Activated naive CD4-positive, alpha-beta T cell treated with anti-CD3 and anti-CD28 coated beads, Interleukin-2, amount 50 U/mL, for 24 hours (primary cell): ENCODE measurements around the gene OLA1.
"Not testable (repeated sequence)": the region's sequence is repeated elsewhere in the genome, so short reads cannot be mapped to it uniquely, and the experiment has no call there.

Experiments
- H3K27ac Mint-ChIP-seq: one replicate; pipeline ENCODE4 v1.8.0; 2021; ENCODE audit warnings: mild to moderate bottlenecking, mixed read lengths
- H3K27me3 Mint-ChIP-seq: one replicate; pipeline ENCODE4 v1.8.0; 2021; ENCODE audit warnings: mixed read lengths
- H3K36me3 Mint-ChIP-seq: one replicate; pipeline ENCODE4 v1.8.0; 2021; ENCODE audit warnings: mixed read lengths
- H3K4me1 Mint-ChIP-seq: one replicate; pipeline ENCODE4 v1.8.0; 2021; ENCODE audit warnings: mixed read lengths
- H3K4me3 Mint-ChIP-seq: one replicate; pipeline ENCODE4 v1.8.0; 2021; ENCODE audit warnings: mild to moderate bottlenecking, mixed read lengths
- H3K9me3 Mint-ChIP-seq: one replicate; pipeline ENCODE4 v1.8.0; 2021; ENCODE audit warnings: mixed read lengths

The OLA1 gene

DNA sequence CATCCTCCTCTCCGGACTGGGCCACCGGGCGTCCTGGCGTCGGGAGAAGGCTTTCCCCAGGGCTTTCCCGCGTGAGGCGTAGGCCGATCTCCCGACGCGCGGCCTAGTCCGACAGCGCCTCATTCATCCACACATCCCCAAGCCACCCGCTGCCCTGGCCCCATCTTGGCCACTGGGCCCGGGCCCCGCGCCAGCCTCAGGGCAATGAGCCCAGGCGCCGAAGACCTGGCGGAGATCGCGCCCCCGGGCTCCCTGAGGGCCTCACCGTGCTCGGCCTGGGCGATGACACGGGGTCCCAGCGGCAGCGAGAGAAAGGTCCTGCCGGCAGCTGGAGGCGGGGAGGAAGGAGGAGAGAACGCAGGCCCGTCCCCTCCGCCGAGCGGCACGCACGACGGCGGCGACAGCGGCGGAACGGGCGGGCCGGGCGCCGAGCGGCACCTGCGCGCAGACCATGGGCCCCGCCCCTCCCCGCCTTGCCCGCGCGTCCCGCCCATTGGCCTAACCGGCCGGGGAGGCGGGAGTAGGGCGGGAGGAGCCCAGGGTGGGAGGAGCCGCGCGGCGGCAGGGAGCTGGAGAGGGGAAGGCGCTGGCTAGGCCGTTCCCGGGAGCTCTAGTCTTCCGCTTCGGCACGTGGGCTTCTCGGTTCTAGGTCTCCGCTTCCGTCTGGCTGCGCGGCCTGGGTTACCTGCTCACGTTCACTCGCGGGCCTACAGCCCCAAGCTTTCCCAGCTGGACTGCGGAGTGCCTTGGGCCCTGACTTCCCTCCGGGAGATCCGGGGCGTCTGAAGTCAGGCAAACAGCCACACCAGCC, at the start of gene OLA1:
TSS of gene OLA1 (minus strand) at position 346 of the 811 bp plus-strand sequence. CDS start 1,717 bp downstream, outside the sequence.
- H3K4me3 Mint-ChIP-seq: peak within 1 kb of the TSS; percentile 91
- H3K4me1 Mint-ChIP-seq: peaks cover 38% of the 10 kb centered on the region
- H3K27ac Mint-ChIP-seq: peak within 1 kb of the TSS; percentile 83
- peaks cover 8% of the 10 kb centered on the region for H3K36me3 Mint-ChIP-seq
- H3K27me3 Mint-ChIP-seq: no peaks in the 10 kb centered on the region
- H3K9me3 Mint-ChIP-seq: no peaks in the 10 kb centered on the region

GRCh38 chr2:174292908-174293307, 44.6 kb upstream of the OLA1 start:
- Mint-ChIP-seq H3K27ac (no peak overlapping the region), H3K36me3 (no peaks in the 10 kb centered on the region), H3K4me1 (no peaks in the 10 kb centered on the region), H3K27me3 (peaks cover 18% of the 10 kb centered on the region), H3K9me3 (no peaks in the 10 kb centered on the region), H3K4me3 (no peak overlapping the region)

DNA sequence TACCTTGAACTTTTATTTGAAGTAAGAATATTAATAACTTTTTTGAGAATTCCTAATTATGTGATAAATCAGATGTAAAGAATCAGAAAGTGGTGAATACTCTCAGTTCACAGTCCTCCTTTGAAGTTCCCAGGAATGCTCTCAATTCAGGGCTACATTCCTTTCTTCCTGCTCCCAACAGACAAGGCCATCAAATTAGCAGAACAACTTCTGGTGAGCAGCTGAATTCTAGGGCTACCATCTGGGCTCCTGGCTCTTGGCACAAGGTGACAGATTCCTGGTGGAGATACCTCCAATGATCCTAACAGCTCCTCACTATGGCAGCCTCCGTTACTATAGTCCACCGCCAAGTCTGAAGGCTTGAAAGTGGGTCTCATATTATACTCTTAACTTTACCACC, 37.8 kb upstream of the OLA1 start:
- no peaks in the 10 kb centered on the region for H3K36me3 Mint-ChIP-seq
- no peak overlapping the region for H3K27ac Mint-ChIP-seq
- no peak overlapping the region for H3K4me3 Mint-ChIP-seq
- peaks cover 28% of the 10 kb centered on the region for H3K27me3 Mint-ChIP-seq
- H3K4me1 Mint-ChIP-seq: no peaks in the 10 kb centered on the region
- no peaks in the 10 kb centered on the region for H3K9me3 Mint-ChIP-seq

GRCh38 chr2:174282441-174282840, 34.1 kb upstream of the OLA1 start:
- H3K27me3 Mint-ChIP-seq: peaks cover 23% of the 10 kb centered on the region
- no peak overlapping the region for H3K27ac Mint-ChIP-seq

DNA sequence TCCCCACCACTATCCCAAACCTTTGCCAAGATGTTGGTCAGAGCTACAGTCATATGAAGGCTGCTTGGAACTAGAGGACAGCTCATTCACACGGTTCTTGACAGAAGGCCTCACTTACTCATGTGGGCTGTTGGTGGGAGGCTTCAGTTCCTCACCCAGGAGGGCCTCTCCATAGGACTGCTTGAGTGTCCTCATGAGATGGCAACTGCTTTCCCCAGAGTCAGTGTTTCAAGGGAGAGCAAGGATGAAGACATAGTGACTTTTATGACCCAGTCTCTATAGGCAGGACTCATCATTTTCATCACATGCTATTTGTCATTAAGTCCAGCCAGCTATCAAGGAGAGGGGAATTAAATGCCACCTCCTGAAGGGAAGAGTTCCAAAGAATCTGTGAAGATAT, 33.4 kb upstream of the OLA1 start:
- H3K36me3 Mint-ChIP-seq: no peaks in the 10 kb centered on the region

More at GRCh38 chr2:174282441-174282840, 34.1 kb upstream of the OLA1 start:
- Mint-ChIP-seq H3K4me3 (no peak overlapping the region), H3K36me3 (no peaks in the 10 kb centered on the region), H3K9me3 (no peaks in the 10 kb centered on the region), H3K4me1 (no peaks in the 10 kb centered on the region)

GRCh38 chr2:174280596-174280995, 32.3 kb upstream of the OLA1 start:
- H3K27me3 Mint-ChIP-seq: peaks cover 23% of the 10 kb centered on the region
- H3K4me1 Mint-ChIP-seq: no peaks in the 10 kb centered on the region
- no peaks in the 10 kb centered on the region for H3K9me3 Mint-ChIP-seq
- no peak overlapping the region for H3K27ac Mint-ChIP-seq
- no peaks in the 10 kb centered on the region for H3K36me3 Mint-ChIP-seq
- H3K4me3 Mint-ChIP-seq: no peak overlapping the region

More for the DNA sequence above, 33.4 kb upstream of the OLA1 start:
- peaks cover 22% of the 10 kb centered on the region for H3K27me3 Mint-ChIP-seq
- H3K4me1 Mint-ChIP-seq: no peaks in the 10 kb centered on the region
- H3K4me3 Mint-ChIP-seq: no peak overlapping the region
- no peak overlapping the region for H3K27ac Mint-ChIP-seq
- H3K9me3 Mint-ChIP-seq: no peaks in the 10 kb centered on the region

- H3K4me3 Mint-ChIP-seq, H3K27me3 Mint-ChIP-seq, H3K4me1 Mint-ChIP-seq, H3K36me3 Mint-ChIP-seq, H3K27ac Mint-ChIP-seq, H3K9me3 Mint-ChIP-seq: not testable (repeated sequence)
Observed at GRCh38 chr2:174270263-174270662, 21.9 kb upstream of the OLA1 start.

DNA sequence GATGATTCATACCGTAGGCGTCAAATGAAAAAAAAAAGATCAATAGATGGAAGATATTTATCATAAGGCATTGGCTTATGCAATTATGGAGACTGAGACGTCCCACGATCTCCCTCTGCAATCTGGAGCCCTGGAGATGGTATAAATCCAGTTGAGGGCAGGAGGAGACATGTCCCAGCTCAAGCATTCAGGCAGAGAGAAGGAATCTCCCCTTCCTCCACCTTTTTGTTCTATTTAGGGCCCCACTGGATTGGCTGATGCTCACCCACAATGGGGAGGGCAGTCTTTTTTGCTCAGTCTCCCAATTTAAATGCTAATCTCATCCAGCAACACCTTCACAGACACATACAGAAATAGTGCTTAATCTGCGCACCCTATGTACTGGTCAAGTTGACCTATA, 18.0 kb upstream of the OLA1 start:
- Mint-ChIP-seq H3K27ac (no peak overlapping the region), H3K4me1 (no peaks in the 10 kb centered on the region), H3K27me3 (peaks cover 17% of the 10 kb centered on the region), H3K9me3 (no peaks in the 10 kb centered on the region), H3K4me3 (no peak overlapping the region), H3K36me3 (no peaks in the 10 kb centered on the region)

DNA sequence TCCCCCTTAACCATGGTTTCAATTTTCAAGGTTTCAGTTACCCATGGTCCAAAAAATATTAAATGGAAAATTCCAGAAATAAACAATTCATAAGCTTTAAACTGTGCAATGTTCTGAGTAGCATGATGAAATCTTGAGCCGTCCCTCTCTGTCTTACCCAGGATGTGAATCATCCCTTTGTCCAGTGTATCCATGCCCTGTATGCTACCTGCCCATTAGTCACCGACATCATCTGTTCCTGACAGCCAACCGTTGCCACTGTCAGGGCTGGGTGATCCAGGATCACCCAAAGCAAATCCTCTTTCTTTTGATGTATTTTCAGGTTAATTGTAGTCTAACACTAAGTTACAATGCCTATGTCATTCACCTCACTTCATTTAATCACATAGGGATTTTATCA, 15.7 kb upstream of the OLA1 start:
- no peaks in the 10 kb centered on the region for H3K9me3 Mint-ChIP-seq
- no peak overlapping the region for H3K27ac Mint-ChIP-seq
- no peaks in the 10 kb centered on the region for H3K4me1 Mint-ChIP-seq
- no peak overlapping the region for H3K4me3 Mint-ChIP-seq
- peaks cover 20% of the 10 kb centered on the region for H3K27me3 Mint-ChIP-seq
- H3K36me3 Mint-ChIP-seq: no peaks in the 10 kb centered on the region

DNA sequence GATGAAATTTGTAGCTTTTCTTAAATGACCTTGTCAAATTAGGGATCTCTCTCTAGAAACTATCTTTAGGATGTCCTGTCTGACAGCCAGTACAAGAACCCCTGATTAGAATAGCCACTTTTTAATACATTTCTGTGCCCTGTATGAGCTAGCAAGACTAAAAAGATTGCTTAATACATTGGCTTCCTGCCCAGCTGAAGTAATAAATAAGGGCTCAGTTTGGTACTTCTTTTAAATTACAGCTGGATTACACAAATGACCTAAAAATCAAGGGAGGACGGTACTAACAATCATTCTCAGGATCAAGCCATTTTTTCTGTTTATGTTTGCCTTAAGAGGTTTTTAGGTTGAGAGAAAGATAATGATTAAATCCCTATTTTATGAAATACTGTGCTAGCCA, 11.6 kb upstream of the OLA1 start:
- H3K27ac Mint-ChIP-seq: no peak overlapping the region
- H3K9me3 Mint-ChIP-seq: no peaks in the 10 kb centered on the region
- H3K4me3 Mint-ChIP-seq: no peak overlapping the region
- H3K27me3 Mint-ChIP-seq: peaks cover 14% of the 10 kb centered on the region
- no peaks in the 10 kb centered on the region for H3K4me1 Mint-ChIP-seq
- no peaks in the 10 kb centered on the region for H3K36me3 Mint-ChIP-seq

DNA sequence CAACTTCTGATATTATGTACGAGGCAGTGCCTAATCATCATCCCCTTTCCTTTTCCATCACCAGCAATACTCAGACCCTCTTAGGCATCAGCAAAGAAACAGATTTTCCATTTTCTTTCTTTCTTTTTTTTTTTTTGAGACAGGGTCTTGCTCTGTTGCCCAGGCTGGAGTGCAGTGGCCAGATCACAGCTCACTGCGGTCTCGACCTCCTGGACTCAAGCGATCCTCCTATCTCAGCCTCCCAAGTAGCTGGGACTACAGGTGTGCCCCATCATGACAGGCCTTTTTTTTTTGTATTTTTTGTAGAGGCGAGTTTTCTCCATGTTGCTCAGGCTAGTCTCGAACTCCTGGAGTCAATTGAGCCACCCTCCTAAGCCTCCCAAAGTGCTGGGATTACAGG, 5.9 kb upstream of the OLA1 start:
- no peak overlapping the region for H3K4me3 Mint-ChIP-seq
- no peak overlapping the region for H3K27ac Mint-ChIP-seq
- peaks cover 7% of the 10 kb centered on the region for H3K27me3 Mint-ChIP-seq
- H3K36me3 Mint-ChIP-seq: no peaks in the 10 kb centered on the region
- no peaks in the 10 kb centered on the region for H3K9me3 Mint-ChIP-seq
- peaks cover 2% of the 10 kb centered on the region for H3K4me1 Mint-ChIP-seq

- Mint-ChIP-seq H3K36me3 (peaks cover 8% of the 10 kb centered on the region), H3K4me3 (peak overlapping the region; percentile 85), H3K4me1 (peaks cover 32% of the 10 kb centered on the region), H3K27ac (peak overlapping the region; percentile 83), H3K9me3 (no peaks in the 10 kb centered on the region), H3K27me3 (no peaks in the 10 kb centered on the region)
Observed at GRCh38 chr2:174248998-174249592, 763 bp upstream of the OLA1 start.

DNA sequence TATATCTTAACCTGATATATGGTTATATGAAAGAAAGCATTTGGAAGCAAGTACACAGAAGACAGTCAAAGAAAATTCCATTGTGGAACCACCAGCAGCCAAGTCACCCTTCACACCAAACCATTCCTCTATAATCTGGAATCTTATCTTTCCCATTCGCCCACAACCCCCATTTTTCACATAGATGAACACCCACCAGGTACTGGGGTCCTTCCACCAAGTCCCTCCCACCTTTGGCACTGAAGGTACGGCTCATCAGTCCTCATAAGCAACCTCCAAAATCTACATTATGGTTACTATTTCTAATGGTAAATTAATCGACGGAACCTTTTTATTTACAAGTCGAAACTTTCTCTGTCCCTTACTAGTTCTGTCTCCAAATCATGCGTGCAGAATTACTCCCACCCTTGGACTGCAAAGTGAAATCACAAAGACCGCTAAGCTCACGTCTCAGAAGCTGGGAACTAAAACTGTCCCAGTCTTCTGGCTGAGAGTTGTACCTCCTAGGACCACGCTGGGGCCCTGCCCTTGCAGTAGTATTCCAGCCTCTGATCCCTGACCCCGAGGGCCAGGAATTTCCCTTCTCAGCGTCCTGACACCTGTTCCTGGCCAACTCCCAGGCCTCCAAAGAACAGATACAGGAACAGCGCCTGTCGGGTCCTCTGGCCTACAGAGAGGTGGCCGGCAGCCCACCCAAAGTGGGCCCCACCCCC, 702 bp downstream of the OLA1 start:
- peaks cover 40% of the 10 kb centered on the region for H3K4me1 Mint-ChIP-seq
- H3K9me3 Mint-ChIP-seq: no peaks in the 10 kb centered on the region
- peak overlapping the region; percentile 80 for H3K27ac Mint-ChIP-seq
- H3K36me3 Mint-ChIP-seq: peaks cover 10% of the 10 kb centered on the region
- H3K4me3 Mint-ChIP-seq: peak overlapping the region; percentile 91
- H3K27me3 Mint-ChIP-seq: no peaks in the 10 kb centered on the region

DNA sequence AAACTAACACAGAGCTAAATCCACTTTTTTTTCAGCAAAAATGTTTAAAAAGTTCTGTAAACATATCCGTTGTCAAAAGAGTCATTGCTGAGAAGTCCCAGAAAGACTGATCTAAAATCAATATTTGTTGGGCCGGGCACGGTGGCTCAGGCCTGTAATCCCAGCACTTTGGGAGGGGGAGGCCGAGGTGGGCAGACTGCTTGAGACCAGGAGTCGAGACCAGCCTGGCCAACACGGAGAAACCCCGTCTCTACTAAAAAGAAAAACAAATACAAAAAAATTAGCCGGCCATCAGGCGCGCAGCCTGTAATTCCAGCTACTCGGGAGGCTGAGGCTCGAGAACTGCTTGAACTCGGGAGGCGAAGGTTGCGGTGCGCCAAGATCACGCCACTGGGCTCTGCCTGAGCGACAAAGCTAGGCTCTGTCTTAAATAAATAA, 1.4 kb downstream of the OLA1 start:
- Mint-ChIP-seq H3K27ac (no peak overlapping the region), H3K27me3 (no peaks in the 10 kb centered on the region), H3K4me1 (peaks cover 46% of the 10 kb centered on the region), H3K9me3 (no peaks in the 10 kb centered on the region), H3K4me3 (peak overlapping the region; percentile 49), H3K36me3 (peaks cover 15% of the 10 kb centered on the region)

DNA sequence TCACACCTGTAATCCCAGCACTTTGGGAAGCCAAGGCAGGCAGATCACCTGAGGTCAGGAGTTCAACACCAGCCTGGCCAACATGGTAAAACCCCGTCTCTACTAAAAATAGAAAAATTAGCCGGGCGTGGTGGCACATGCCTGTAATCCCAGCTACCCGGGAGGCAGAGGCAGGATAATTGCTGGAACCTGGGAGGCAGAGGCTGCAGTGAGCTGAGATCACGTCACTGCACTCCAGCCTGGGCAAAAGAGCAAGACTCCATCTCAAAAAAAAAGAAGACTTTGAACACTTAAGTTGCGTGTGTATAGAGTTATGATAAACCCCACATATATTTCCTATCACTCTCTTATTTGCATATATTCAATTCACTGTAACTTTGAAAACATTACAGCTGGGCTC, 2.7 kb downstream of the OLA1 start:
- not testable (repeated sequence) for H3K9me3 Mint-ChIP-seq, H3K27ac Mint-ChIP-seq, H3K4me3 Mint-ChIP-seq, H3K27me3 Mint-ChIP-seq
- Mint-ChIP-seq H3K36me3 (peaks cover 22% of the 10 kb centered on the region), H3K4me1 (peaks cover 53% of the 10 kb centered on the region)

- no peaks in the 10 kb centered on the region for H3K27me3 Mint-ChIP-seq
- peaks cover 58% of the 10 kb centered on the region for H3K4me1 Mint-ChIP-seq
- H3K9me3 Mint-ChIP-seq: no peaks in the 10 kb centered on the region
- H3K4me3 Mint-ChIP-seq: peak overlapping the region; percentile 12
- peaks cover 22% of the 10 kb centered on the region for H3K36me3 Mint-ChIP-seq
- H3K27ac Mint-ChIP-seq: no peak overlapping the region
Observed at GRCh38 chr2:174245065-174245464, 3.3 kb downstream of the OLA1 start.
